ENCODE data around the gene MSRB1.

Gene MSRB1

DNA sequence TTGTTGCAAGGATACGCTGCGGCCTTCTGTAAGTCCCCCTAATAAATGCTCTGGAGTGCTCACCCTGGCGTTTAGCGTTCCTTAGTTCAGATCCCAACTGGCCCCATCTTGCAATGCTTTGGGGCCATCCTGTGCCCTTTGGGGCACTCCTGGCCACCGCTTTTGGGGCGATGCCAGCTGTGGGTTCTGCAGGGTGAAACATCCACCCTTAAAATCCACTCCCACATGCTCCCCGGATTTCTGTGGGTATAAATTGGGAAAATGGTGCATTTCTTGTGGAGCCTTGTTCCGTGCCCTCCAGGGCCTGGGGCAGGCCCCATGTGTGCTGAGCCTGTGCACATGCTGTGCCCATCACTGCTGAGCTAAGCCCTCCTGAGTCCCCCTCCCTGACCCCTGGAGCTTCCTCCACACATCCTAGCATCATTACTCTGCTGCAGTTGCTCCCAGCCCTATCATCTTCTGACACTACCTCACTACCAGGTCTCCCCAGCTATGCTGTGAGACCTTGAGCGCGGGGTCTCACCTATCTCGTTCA is 6.0 kb downstream of the MSRB1 start:
- Histone ChIP-seq H3K27me3 (ENCODE audit: insufficient read depth, low read length) (0 out of 2 replicates have a peak, but pooled peaks cover 6% of the 10 kb centered on the region), H3K9ac (ENCODE audit: low read length) (no peak overlapping the region), H3K27ac (ENCODE audit: low read depth, low read length, poor library complexity, severe bottlenecking) (no peak overlapping the region), H3K4me3 (ENCODE audit: low read depth, low read length, poor library complexity, severe bottlenecking) (no peak overlapping the region), H4K20me1 (ENCODE audit: insufficient read depth, low read length) (no peaks in the 10 kb centered on the region), H3K36me3 (ENCODE audit: insufficient read depth, low read length) (peaks cover 12% of the 10 kb centered on the region), H3K9me3 (ENCODE audit: low read length) (no peaks in the 10 kb centered on the region), H2AFZ (ENCODE audit: low read length) (no peak overlapping the region), H3K79me2 (ENCODE audit: insufficient read depth, low read length) (no peaks in the 10 kb centered on the region), H3K4me2 (ENCODE audit: low read length) (no peak overlapping the region), H3K4me1 (ENCODE audit: insufficient read depth, low read length, severe bottlenecking) (peaks cover 6% of the 10 kb centered on the region), H3K9me2 (ENCODE audit: low read depth, low read length) (no peaks in the 10 kb centered on the region), H3F3A (ENCODE audit: insufficient read depth, low read length) (no peaks in the 10 kb centered on the region)
- TF ChIP-seq EZH2 (IDR thresholded peaks at IDR 0.05; ENCODE audit: borderline replicate concordance, low read length), result no peak
- TF ChIP-seq, protein P1, sequence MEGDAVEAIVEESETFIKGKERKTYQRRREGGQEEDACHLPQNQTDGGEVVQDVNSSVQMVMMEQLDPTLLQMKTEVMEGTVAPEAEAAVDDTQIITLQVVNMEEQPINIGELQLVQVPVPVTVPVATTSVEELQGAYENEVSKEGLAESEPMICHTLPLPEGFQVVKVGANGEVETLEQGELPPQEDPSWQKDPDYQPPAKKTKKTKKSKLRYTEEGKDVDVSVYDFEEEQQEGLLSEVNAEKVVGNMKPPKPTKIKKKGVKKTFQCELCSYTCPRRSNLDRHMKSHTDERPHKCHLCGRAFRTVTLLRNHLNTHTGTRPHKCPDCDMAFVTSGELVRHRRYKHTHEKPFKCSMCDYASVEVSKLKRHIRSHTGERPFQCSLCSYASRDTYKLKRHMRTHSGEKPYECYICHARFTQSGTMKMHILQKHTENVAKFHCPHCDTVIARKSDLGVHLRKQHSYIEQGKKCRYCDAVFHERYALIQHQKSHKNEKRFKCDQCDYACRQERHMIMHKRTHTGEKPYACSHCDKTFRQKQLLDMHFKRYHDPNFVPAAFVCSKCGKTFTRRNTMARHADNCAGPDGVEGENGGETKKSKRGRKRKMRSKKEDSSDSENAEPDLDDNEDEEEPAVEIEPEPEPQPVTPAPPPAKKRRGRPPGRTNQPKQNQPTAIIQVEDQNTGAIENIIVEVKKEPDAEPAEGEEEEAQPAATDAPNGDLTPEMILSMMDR (IDR thresholded peaks at IDR 0.05; ENCODE audit: low read length), result no peak

DNA sequence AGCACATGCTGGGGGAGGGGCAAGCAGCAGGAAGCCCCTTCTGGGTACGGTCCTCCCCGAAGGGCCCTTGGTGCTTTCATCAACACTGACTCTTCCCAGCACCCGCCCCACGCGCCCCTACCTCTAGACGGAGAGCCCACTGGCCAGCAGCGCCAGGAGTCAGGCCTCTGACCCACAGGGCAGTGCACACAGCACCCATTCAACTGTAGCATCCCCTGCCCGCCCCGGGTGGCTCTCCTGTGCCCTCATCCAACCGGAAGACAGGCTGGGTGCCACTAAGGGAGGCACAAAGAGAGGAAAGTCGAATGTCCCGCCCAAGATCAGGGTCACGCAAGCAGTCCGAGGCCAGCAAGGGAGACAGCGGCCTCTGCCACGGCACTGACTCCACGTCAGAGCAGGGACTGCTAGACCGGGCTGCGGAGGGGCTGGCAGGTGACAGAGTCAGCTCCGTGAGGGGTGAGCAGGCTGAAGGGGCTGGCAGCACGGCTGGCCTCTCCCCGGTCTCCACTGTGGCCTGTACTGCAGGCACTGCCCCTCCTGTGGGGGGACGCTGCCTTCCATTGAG is 9.8 kb downstream of the MSRB1 start:
- 0 out of 2 replicates have a peak, but pooled peaks cover 6% of the 10 kb centered on the region for H3K27me3 ChIP-seq (ENCODE audit: insufficient read depth, low read length)
- no peaks in the 10 kb centered on the region for H3K9me3 ChIP-seq (ENCODE audit: low read length)
- H3K79me2 ChIP-seq (ENCODE audit: insufficient read depth, low read length), result no peaks in the 10 kb centered on the region
- H3K4me3 ChIP-seq (ENCODE audit: low read depth, low read length, poor library complexity, severe bottlenecking), result no peak overlapping the region
- H3K9ac ChIP-seq (ENCODE audit: low read length), result no peak overlapping the region
- H3K9me2 ChIP-seq (ENCODE audit: low read depth, low read length), result no peaks in the 10 kb centered on the region
- H3K27ac ChIP-seq (ENCODE audit: low read depth, low read length, poor library complexity, severe bottlenecking), result no peak overlapping the region
- no peaks in the 10 kb centered on the region for H3F3A ChIP-seq (ENCODE audit: insufficient read depth, low read length)
- H2AFZ ChIP-seq (ENCODE audit: low read length), result no peak overlapping the region
- H3K4me2 ChIP-seq (ENCODE audit: low read length), result no peak overlapping the region
- peaks cover 7% of the 10 kb centered on the region for H3K36me3 ChIP-seq (ENCODE audit: insufficient read depth, low read length)
- TF ChIP-seq, protein P1 (IDR thresholded peaks at IDR 0.05; ENCODE audit: low read length), result no peak
- TF ChIP-seq EZH2 (IDR thresholded peaks at IDR 0.05; ENCODE audit: borderline replicate concordance, low read length), result no peak
- peaks cover 13% of the 10 kb centered on the region for H3K4me1 ChIP-seq (ENCODE audit: insufficient read depth, low read length, severe bottlenecking)
- H4K20me1 ChIP-seq (ENCODE audit: insufficient read depth, low read length), result no peaks in the 10 kb centered on the region

DNA sequence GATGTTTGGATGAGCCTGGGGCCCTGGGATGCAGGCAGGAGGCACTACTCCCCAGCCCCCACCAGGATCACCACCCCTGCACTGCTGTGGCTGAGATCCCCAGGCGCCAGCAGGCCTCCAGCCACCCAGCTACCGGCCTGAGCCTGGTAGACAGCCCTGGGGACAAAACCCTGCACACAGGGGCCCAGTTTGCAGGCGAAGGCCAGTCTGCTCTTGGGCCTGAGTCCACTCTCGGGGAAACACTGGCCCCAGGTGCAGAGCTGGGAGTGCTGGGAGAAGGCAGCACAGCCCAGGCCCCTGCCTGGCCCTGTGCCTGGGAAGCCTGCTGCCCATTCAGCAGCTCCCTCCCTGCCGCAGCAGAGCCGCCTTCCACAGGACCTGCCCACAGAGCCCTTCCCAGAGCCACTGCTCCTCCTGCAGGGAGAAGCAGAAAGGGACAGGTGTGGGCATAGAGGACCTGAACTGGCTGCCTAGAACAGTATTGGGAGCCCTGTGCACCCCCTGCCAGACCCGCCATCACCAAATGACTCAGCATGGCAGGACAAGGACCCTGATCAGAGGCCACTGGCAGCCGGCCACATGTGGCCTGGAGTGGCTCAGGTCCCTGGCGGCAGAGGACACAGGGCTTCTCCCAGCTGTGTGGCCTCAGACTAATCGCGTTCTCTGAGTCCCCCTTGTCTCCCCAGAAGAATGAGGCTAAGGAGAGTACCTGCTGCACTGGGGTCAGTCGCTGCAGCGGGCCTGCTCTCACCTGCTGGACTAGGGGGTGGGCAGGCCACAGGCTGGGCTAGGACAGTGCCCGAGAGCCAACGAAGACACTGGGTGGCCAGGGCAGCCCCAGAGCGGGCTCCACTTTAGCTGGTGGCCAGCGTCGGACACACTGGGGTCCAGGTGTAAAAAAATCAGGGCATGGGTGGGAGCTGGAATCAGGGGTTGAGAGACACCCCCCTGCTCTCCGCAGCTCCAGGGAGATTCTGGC is 10.7 kb downstream of the MSRB1 start:
- Histone ChIP-seq H3K27ac (ENCODE audit: low read depth, low read length, poor library complexity, severe bottlenecking) (no peak overlapping the region), H3K9ac (ENCODE audit: low read length) (no peak overlapping the region), H4K20me1 (ENCODE audit: insufficient read depth, low read length) (no peaks in the 10 kb centered on the region), H3K9me2 (ENCODE audit: low read depth, low read length) (no peaks in the 10 kb centered on the region), H3K36me3 (ENCODE audit: insufficient read depth, low read length) (no peaks in the 10 kb centered on the region; the same call in 1 of the 2 replicates), H3K27me3 (ENCODE audit: insufficient read depth, low read length) (0 out of 2 replicates have a peak, but pooled peaks cover 6% of the 10 kb centered on the region), H3F3A (ENCODE audit: insufficient read depth, low read length) (no peaks in the 10 kb centered on the region), H2AFZ (ENCODE audit: low read length) (no peak overlapping the region), H3K4me2 (ENCODE audit: low read length) (no peak overlapping the region), H3K9me3 (ENCODE audit: low read length) (no peaks in the 10 kb centered on the region), H3K4me3 (ENCODE audit: low read depth, low read length, poor library complexity, severe bottlenecking) (no peak overlapping the region), H3K79me2 (ENCODE audit: insufficient read depth, low read length) (no peaks in the 10 kb centered on the region), H3K4me1 (ENCODE audit: insufficient read depth, low read length, severe bottlenecking) (peaks cover 13% of the 10 kb centered on the region)
- no peak for TF ChIP-seq EZH2 (IDR thresholded peaks at IDR 0.05; ENCODE audit: borderline replicate concordance, low read length)
- TF ChIP-seq, protein P1 (IDR thresholded peaks at IDR 0.05; ENCODE audit: low read length), result no peak

Data from OCI-LY1 (cell line).